Glutamatergic neuron (in vitro differentiated cells): ENCODE results near the gene EGFL6. TPM values are rescaled to one million over a fixed set of nuclear protein-coding genes. Genes with fewer than 3 reads are reported as not detected.

Experiments used
- DNase-seq: peaks from one replicate; pipeline ENCODE4 v3.0.0; 2022
- H3K27ac Mint-ChIP-seq: one replicate; pipeline ENCODE4 v1.8.0; 2020; ENCODE audit warnings: mild to moderate bottlenecking, mixed read lengths, inconsistent platforms; ENCODE audit not compliant: unreplicated experiment
- H3K27me3 Mint-ChIP-seq: one replicate; pipeline ENCODE4 v1.8.0; 2020; ENCODE audit warnings: mild to moderate bottlenecking, moderate library complexity, mixed read lengths, inconsistent platforms; ENCODE audit not compliant: unreplicated experiment
- H3K36me3 Mint-ChIP-seq: one replicate; pipeline ENCODE4 v1.8.0; 2020; ENCODE audit warnings: mild to moderate bottlenecking, mixed read lengths, inconsistent platforms; ENCODE audit not compliant: unreplicated experiment
- H3K4me1 Mint-ChIP-seq: one replicate; pipeline ENCODE4 v1.8.0; 2020; ENCODE audit warnings: mild to moderate bottlenecking, low read depth, mixed read lengths, inconsistent platforms; ENCODE audit not compliant: unreplicated experiment
- H3K4me3 Mint-ChIP-seq: one replicate; pipeline ENCODE4 v1.8.0; 2020; ENCODE audit warnings: mild to moderate bottlenecking, mixed read lengths, inconsistent platforms; ENCODE audit not compliant: unreplicated experiment
- H3K9me3 Mint-ChIP-seq: one replicate; pipeline ENCODE4 v1.8.0; 2020; ENCODE audit warnings: mild to moderate bottlenecking, moderate library complexity, mixed read lengths, inconsistent platforms; ENCODE audit not compliant: unreplicated experiment
- total RNA-seq: library from RNA; stranded (reverse); fragmentation: NEBNext Ultra II Directional; extraction: Animal tissue kit (Norgen Biotek cat#: 25700); gene quantifications from one replicate; pipeline ENCODE4 v1.2.1, GENCODE V29; 2021; ENCODE audit not compliant: unreplicated experiment
- TF ChIP-seq, protein P1 (sequence below): fragments of 200-600 bp; sonication (generic); IDR thresholded peaks from one replicate; pipeline ENCODE4 v1.5.0; 2021; ENCODE audit not compliant: partially characterized antibody, unreplicated experiment

Gene EGFL6
- total RNA-seq, 1 donor from 2014 or later = not detected

DNA sequence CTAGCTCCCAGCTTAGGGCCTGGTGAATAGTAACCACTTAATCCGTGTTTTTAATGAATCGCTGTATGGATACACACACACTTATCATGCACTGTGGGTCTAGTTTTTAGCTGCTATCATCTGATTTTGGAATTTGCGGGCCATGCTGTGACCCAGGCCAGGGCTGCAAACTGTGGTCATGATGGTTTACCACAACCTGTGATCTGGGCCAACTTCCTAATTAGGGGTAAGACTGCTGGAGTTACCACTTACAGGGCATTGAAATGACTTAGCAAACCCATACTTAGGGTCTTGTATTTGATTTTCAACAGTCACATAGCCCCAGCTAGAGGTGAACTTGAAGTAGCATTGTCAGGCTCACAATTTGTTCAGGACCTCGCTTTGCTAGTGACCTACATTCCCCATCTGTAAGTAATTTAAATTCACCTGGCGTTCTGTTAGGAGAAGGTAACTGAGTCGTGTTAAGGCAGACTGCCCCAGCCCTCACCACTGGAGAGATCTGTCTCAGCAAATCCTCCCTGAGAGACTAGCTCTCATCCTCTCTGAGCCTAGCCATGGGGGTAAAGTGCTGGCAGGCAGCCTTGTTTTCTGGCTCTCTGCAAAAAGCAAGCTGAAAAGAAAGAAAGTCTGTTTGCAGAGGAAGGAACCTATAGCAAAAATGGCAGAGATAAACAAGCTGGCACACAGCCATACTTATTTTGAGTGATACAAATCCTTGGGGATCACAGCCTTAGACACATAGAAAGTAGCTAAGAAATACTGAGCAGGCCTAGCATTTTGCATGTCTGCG is 33.8 kb upstream of the EGFL6 start:
- no peaks in the 10 kb centered on the region for H3K27me3 Mint-ChIP-seq
- no peaks in the 10 kb centered on the region for H3K4me1 Mint-ChIP-seq
- no peak overlapping the region for H3K27ac Mint-ChIP-seq
- TF ChIP-seq, protein P1, sequence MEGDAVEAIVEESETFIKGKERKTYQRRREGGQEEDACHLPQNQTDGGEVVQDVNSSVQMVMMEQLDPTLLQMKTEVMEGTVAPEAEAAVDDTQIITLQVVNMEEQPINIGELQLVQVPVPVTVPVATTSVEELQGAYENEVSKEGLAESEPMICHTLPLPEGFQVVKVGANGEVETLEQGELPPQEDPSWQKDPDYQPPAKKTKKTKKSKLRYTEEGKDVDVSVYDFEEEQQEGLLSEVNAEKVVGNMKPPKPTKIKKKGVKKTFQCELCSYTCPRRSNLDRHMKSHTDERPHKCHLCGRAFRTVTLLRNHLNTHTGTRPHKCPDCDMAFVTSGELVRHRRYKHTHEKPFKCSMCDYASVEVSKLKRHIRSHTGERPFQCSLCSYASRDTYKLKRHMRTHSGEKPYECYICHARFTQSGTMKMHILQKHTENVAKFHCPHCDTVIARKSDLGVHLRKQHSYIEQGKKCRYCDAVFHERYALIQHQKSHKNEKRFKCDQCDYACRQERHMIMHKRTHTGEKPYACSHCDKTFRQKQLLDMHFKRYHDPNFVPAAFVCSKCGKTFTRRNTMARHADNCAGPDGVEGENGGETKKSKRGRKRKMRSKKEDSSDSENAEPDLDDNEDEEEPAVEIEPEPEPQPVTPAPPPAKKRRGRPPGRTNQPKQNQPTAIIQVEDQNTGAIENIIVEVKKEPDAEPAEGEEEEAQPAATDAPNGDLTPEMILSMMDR = no peak
- H3K9me3 Mint-ChIP-seq = no peaks in the 10 kb centered on the region
- DNase-seq = no peak
- H3K4me3 Mint-ChIP-seq = no peak overlapping the region
- H3K36me3 Mint-ChIP-seq = no peaks in the 10 kb centered on the region

DNA sequence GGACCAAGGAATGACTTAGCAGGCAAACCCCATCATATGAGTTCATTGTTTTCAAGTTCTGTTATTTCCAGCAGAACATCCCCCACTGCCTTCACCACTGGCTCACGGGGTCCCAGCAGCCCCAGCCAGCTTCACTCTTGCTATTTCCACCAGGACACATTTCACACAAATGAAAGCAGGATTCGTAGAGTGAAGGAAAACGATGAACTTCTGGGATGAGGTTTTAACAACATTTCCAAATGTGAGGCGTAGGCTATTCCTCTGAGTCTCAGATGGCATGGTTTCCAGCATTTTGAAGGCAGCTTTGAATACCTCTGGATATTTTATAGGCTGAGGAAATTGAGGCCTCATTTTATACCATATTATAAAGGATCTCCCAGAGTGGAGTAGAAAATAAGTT is 32.9 kb upstream of the EGFL6 start:
- Mint-ChIP-seq H3K27ac (no peak overlapping the region), H3K9me3 (no peaks in the 10 kb centered on the region), H3K36me3 (no peaks in the 10 kb centered on the region), H3K4me1 (no peaks in the 10 kb centered on the region), H3K27me3 (no peaks in the 10 kb centered on the region), H3K4me3 (no peak overlapping the region)
- no peak for DNase-seq
- TF ChIP-seq, protein P1 = no peak

DNA sequence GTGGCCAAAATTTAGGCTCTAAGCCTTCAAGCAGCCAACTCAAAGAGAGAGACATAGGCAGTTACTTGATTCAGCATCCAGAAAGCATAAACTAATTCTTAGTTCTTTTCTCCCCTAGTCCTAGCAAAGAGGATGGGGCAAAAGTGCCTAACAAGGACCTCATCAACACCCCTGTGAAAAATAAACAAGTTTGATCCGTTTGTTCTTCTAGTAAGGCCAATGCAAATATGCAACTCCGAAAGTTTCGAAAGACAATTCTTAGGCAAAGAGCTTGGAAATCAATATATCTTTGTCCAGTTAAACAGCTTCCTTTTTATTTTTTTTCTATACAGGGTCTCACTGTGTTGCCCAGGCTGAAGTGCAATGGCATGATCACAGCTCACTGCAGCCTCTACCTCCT is 31.0 kb upstream of the EGFL6 start:
- no peak for DNase-seq
- no peaks in the 10 kb centered on the region for H3K9me3 Mint-ChIP-seq
- no peak overlapping the region for H3K4me3 Mint-ChIP-seq
- no peaks in the 10 kb centered on the region for H3K36me3 Mint-ChIP-seq
- H3K4me1 Mint-ChIP-seq = no peaks in the 10 kb centered on the region
- TF ChIP-seq, protein P1 = no peak
- no peaks in the 10 kb centered on the region for H3K27me3 Mint-ChIP-seq
- H3K27ac Mint-ChIP-seq = no peak overlapping the region

DNA sequence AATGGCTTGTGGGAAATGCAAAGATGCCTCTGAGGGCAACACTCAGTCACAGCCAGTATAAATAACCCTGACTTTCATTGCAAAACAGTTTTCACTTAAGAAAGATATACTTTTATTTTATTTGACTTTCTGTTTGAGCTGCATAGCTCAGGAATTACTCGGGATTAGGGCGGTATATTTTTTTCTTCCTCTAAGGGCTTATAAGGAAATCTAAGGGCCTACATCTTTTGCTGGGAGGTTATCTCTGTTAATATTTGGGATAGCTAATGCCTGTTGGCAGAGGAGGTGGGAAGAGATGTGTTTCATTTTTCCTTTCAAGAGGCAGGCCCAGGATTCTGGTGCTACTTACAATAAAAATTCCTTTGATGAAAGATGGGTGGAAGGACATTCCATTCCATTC is 28.8 kb upstream of the EGFL6 start:
- TF ChIP-seq, protein P1 = no peak
- Mint-ChIP-seq H3K27me3 (no peaks in the 10 kb centered on the region), H3K9me3 (no peaks in the 10 kb centered on the region), H3K4me3 (no peak overlapping the region), H3K36me3 (no peaks in the 10 kb centered on the region), H3K4me1 (no peaks in the 10 kb centered on the region), H3K27ac (no peak overlapping the region)
- DNase-seq = no peak

DNA sequence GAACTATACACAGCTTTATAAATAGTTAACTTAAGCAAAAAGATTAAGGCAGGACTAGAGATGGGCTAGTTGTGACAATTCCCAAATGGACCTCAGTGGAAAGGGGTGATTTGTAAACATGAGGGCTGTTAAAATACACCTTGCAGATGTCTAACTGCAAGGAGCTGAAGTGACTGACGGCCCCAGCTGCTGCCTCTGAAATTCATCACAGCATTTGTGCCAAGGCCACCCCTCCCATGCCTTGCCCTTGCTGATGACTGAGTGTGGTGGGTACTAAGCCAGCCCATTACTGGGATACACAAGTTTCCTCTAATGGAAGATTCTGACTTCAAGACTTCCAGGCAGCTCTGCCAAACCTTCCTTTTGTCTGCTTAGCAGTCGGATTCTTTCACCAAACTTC is 23.7 kb upstream of the EGFL6 start:
- peaks cover 1% of the 10 kb centered on the region for H3K27me3 Mint-ChIP-seq

More for the DNA sequence above, 23.7 kb upstream of the EGFL6 start:
- H3K4me3 Mint-ChIP-seq = no peak overlapping the region
- no peak overlapping the region for H3K27ac Mint-ChIP-seq
- no peaks in the 10 kb centered on the region for H3K36me3 Mint-ChIP-seq
- H3K9me3 Mint-ChIP-seq = no peaks in the 10 kb centered on the region
- TF ChIP-seq, protein P1 = no peak
- no peaks in the 10 kb centered on the region for H3K4me1 Mint-ChIP-seq
- DNase-seq = no peak
